ENCODE results near the gene KIAA1671.
"Not testable (repeated sequence)": the region's sequence is repeated elsewhere in the genome, so short reads cannot be mapped to it uniquely, and the experiment has no call there.

Gene KIAA1671

DNA sequence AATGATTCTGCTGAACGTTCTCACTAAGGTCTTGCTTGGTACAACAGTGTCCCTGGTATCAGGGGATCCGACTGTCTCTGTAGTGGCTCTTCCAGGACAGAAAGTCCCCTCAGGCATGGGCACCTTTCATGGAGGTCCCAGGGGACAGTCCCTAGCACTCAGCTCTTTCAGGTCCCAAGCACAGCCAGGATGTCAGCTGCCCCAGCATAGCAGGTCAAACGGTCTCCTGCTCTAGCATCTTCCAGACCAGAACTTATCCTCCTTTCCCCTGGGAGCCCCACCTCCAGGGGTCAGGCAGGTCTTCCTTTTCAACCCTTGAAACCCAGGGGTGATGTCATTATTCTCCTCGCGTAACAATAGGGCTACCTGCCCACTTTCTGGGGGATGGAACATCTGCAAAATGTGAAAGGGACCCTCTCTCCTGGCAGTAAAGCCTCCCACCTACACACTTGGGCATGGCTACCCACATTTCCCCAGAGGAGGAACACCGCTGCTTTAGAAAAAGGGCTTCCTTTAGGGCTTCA, 222.4 kb downstream of the KIAA1671 start:
- DNase-seq (ENCODE audit: low read depth) = no peak

DNA sequence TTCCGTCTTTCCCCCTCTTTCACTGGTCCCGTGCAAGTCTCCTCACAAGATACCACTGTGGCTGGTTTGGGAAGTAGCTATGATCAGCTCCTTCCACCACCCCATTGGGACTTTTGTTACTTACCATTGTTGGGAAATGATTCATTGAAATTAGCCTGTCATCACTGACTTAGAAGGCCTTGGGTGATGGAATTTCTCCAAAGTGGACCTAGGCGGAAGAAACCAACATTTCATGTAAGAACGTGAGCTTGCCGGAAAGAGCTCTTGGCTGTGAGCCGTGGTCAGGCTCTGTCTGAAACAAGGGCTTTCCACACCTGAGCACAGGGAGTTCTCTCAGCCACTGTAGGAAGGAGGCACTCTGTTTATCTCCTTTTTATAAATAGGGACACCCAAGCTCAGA, 223.7 kb downstream of the KIAA1671 start:
- DNase-seq (ENCODE audit: low read depth) = no peak

DNA sequence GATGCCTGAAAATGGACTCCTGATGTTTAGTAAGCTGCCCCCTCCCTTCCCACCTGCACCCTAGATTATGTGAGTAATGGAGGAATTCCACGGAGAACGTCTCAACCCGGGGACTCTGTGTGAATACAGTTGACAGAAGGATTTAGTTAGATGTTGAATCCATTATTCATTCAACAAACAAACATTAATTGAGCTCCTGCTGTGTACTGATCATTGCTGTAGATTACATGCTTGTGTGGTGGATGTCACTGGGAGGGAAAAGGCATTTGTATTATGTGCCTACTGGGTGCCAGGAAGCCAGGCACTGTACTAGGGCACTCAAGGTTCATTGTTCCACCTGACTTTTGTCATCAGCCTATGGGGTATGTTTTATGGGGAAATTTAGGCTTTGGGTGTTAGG, 224.3 kb downstream of the KIAA1671 start:
- no peak for DNase-seq (ENCODE audit: low read depth)

DNA sequence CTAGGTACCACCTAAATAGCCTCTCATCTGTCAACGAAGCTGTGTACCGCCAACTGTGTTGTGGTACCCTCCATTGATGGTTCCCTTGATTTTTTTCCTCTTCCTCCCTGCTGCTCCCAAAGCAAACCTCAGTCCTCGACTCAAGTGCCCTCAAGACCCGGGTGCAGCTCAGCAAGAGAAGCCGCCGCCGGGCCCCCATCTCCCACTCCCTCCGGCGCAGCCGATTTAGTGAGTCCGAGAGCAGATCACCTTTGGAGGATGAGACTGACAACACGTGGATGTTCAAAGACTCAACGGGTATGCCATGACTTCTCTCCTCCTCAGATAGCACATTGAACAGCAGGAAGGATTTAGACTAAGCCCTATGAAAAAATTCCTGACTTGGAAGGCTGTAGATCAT, 224.7 kb downstream of the KIAA1671 start:
- no peak for DNase-seq (ENCODE audit: low read depth)

- DNase-seq (ENCODE audit: low read depth) = no peak
These were observed 225.4 kb downstream of the KIAA1671 start for GRCh38 chr22:25177895-25178294.

DNA sequence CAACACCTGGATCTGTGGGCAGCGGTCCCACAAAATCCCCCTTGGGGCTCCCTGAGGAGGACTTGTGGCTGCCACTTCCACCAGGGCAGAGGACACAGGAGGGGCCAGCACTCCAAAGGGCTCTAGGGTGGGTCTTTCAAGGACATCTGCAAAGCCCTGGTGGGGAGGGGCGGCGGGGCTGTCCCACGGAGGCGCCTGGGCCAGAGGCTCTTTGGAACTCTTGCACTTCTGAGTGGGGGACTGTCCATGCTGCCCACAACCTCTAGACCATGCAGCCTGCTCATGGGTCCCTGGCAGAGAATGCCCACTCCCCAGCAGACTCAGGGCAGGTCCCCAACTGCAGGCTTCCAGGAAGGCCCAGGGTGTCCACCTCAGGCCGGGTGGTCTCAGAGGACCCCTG, 225.8 kb downstream of the KIAA1671 start:
- DNase-seq (ENCODE audit: low read depth) = not testable (repeated sequence)

DNA sequence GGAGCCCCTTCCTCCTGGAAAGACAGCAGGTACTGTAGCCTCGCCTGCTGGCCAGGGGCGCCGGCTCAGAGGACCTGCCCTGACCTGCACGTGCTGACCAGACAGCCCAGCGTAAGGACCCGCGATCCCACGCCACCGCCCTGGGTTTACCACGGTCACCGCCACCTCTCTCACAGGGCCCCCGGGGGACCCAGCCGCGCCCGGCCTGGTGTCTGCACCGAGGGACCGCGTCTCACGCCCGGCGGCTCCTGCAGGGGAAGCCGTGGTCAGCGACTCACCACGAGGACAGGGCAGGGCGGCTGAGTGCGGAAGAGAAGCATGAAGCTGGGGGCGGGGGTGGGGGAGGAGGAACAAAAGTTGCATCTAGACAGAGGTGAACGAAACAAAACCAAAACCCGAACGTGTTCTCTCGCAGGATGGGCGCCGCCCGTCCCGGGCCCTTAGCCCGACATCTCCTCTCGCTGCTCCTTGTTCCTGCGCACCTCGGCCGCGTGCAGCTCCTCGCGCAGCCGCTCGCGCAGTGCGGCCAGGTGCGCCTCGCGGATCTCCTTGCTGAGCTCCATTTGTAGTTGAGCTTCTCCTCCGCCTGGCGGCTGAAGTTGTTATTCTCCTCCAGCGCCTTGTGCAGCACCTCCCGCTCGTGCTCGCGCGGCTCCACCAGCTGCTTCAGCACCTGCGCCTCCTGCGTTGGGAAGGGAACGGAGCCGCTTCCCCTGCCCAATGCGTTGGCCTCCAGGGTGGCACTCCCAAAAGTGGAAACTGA, 226.5 kb downstream of the KIAA1671 start:
- not testable (repeated sequence) for DNase-seq (ENCODE audit: low read depth)

DNA sequence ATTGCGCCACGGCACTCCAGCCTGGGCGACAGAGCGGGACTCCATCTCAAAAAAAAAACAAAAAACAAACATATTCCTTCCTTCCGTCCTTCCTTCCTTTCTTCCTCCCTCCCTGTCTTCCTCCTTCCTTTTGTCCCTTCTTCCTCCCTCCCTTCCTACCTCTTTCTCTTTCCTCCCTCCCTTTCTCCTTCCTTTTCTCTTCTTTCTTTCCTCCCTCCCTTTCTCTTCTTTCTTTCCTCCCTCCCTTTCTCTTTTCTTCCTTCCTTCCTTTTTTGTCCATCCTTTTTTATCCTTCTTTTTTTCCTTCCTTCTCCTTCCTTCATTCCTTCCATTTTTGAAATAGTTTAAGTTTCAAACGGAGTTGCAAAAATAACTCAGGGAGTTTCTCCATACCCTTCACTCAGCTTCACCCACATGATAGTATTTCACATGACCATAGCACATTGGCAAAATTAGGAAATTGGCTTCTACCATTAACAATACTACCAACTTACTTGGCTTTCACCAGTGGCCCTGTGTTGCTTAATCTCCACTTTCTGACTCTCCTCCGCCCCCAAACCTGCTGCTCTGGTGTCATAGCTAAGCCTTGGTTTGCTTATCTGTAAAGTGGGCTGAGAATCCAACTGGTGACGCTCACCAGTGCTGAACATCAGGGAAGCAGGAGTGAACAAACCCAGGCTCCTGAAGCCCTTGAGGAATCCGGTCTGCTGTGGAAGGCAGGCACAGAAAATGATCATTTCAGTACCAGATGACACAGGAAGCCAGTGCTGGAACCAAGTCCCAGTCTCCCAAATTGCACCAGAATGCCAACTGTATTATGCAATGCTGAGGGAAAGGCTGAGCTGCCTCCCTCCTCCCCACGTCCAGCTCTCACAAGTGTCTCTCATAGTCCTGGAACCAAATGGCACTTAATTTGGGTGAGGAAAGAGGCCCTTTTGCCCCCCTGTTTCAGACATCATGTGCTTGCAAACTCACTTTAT, 229.9 kb downstream of the KIAA1671 start:
- DNase-seq (ENCODE audit: low read depth) = no peak

- DNase-seq (ENCODE audit: low read depth) = no peak
These were observed 231.6 kb downstream of the KIAA1671 start for GRCh38 chr22:25183949-25184619.

DNA sequence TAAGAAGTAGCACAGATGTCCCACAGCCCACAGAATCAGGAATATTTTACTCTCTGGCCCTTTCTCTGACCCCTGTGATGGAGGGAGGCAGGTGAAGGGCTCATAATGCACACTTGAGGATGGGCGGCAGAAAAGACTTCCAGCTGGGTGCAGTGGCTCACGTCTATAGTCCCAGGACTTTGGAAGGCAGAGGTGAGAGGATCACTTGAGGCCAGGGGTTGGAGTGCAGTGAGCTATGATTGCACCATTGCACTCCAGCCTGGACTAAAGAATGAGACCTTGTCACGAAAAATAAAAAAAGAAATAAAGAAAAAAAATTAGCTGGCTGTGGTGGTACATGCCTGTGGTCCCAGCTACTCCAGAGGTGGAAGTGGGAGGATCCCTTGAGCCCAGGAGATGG, 233.6 kb downstream of the KIAA1671 start:
- DNase-seq (ENCODE audit: low read depth) = no peak

DNA sequence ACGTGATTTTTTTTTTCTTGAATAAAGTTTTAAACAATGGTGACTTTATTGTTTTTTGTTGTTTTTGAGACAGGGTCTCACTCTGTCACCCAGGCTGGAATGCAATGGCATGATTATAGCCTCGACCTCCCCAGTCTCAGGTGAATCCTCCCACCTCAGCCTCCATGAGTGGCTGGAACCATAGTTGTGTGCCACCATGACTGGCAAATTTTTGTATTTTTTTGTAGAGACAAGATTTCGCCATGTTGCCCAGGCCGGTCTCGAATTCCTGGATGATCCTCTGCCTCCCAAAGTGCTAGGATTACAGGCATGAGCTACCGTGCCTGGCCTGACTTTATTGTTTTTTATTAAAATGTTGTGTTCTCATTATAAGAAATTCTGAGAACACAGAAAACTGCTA, 235.0 kb downstream of the KIAA1671 start:
- DNase-seq (ENCODE audit: low read depth) = no peak

DNA sequence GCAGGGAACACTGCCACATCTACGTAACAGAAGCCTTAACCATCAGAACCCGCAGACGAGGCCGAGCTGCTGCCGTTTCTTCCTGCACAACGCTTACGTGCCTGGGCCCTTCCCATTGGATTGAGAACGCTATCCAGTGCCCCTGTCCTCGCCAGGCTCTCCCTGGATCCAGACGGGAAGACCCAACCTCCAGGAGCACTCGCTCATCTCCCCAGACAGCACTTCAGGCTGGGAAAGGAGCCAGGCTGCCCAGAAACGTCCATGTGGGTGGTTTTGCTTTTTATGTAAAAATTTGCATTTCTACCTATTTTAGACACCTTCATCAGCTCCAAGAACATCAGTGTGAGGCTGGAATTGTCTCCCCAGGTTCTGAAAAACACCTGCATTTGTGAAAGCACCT, 239.9 kb downstream of the KIAA1671 start:
- DNase-seq (ENCODE audit: low read depth) = no peak

- DNase-seq (ENCODE audit: low read depth) = no peak
These were observed 240.6 kb downstream of the KIAA1671 start for GRCh38 chr22:25193130-25193529.

- DNase-seq (ENCODE audit: low read depth) = no peak
These were observed 241.0 kb downstream of the KIAA1671 start for GRCh38 chr22:25193548-25193947.

GRCh38 chr22:25196326-25196725, 243.8 kb downstream of the KIAA1671 start:
- DNase-seq (ENCODE audit: low read depth) = no peak

DNA sequence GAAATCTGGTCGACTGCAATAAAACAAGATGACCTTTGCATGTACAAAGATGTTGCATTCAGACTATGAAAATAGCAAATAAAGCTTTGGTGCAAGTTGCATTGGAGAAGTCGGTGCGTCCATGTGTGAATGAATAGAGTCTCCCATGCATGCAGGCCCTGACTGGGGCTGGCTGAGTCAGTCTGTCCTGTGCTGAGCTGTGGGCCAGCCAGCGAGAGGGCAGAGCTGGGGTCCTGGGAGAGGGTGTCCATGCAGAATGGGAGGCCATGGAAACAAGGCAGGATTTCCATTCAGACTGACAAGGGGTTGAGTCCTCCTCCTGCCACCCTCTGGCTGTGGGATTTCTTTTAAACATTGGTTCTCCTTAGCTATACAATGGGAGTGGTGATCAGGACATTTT, 244.8 kb downstream of the KIAA1671 start:
- no peak for DNase-seq (ENCODE audit: low read depth)

DNA sequence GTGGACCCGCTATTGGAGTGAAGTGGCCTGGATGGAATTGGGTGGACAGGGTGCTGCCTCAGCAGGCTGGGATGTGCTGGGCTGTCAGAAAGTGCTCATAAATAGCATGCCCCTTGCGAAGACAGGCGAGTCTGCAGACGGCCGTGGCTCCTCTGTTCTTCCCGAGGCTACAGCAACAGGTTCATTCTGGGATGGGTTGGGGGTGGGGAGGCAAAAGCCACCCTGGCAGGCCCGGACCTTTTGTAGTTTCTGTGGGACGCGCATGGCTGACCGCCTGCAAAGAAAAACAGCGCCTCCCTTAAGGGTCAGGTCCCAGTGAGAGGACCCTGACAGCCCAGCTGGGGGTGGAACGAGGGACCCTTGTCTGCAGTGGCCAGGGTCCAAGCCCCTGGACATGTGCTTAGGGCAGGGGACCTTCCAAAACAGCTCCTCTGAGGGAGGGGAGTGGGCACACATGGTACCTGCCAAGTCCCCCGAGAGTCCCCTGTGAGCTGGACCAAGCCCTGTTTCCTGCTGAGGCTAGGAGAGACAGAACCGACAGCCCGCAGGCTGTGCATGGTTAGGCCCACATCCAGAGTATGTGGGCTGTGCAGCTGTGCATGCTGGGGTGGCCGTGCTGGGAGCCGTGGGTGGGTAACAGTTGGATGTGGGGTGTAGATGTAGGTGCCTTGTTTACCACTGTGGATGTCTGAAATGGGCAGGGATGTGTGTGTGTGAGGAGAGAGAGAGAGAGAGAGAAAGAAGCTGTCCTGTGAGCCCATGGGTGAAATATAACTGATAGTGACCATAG, 247.4 kb downstream of the KIAA1671 start, which contains the start of gene CRYBB3:
CRYBB3 (plus strand) TSS at position 128 of the 790 bp plus-strand sequence. CDS start 1,539 bp downstream, outside the sequence.
- no peak for DNase-seq (ENCODE audit: low read depth)

DNA sequence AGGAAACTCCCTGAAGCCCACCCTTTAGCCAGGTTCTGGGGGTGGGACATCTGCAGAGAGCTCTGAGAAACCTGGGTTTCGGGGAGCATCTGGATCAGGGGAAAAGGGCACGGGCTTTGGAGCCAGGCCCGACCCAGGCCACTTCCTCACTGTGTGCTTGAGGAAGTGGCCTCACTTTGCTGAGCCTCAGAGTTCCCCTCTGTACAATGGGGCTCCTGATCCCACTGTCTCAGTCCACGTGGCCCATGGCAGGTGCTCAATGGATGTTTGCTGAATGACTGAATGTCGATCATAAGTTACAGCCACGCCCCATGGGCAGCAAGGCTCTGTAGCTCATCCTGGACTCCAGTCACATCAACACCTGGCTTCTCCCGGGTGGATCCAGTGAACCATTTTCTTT, 248.5 kb downstream of the KIAA1671 start:
- DNase-seq (ENCODE audit: low read depth) = no peak

GRCh38 chr22:25201557-25202273, 249.2 kb downstream of the KIAA1671 start:
- no peak for DNase-seq (ENCODE audit: low read depth)

DNA sequence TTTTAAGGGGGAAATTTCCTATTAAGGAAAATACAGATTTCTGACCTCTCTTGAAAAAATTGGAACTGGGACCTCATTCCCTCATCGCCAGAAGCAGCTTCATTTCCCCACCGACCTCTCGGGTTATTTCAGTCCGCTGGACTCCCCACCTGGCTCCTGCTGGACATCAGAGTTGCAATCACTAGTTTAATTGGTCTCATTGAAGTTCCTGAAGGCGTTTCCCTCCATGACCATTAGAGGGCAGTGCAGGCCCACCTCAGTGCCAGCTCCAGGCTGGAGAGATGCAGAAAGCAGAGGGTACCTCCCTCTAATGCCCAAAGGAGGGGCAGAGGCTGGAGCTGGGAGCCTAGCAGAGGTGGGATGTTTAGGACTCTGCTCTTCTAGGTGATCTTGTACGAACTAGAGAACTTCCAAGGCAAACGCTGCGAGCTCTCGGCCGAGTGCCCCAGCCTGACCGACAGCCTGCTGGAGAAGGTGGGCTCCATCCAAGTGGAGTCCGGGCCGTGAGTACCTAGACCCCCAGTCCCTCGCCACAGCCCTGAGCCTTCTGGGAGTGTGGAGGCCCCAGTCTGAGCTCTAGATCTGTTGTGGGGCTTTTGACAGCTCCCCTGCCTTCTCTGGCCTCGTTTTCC, 249.9 kb downstream of the KIAA1671 start:
- DNase-seq (ENCODE audit: low read depth) = peak; percentile 44

All from iris pigment epithelial cell (primary cell).